HUES6 (cell line): Measurements from ENCODE around the gene EMC10.
"Not testable (repeated sequence)": the region's sequence is repeated elsewhere in the genome, so short reads cannot be mapped to it uniquely, and the experiment has no call there.

Experiments
- H3K27ac ChIP-seq: 2 replicates; pipeline ENCODE4 v1.7.0; 2013; ENCODE audit warnings: low read depth, mild to moderate bottlenecking, low read length, inconsistent platforms
- H3K27me3 ChIP-seq: 2 replicates; pipeline ENCODE4 v1.6.1; 2013; ENCODE audit warnings: low read length; ENCODE audit not compliant: control insufficient read depth, insufficient read depth
- H3K36me3 ChIP-seq: 2 replicates; pipeline ENCODE4 v1.6.1; 2013; ENCODE audit warnings: low read length; ENCODE audit not compliant: control insufficient read depth, insufficient read depth
- H3K4me1 ChIP-seq: 2 replicates; pipeline ENCODE4 v1.6.1; 2013; ENCODE audit warnings: low read length; ENCODE audit not compliant: control insufficient read depth, insufficient read depth
- H3K4me3 ChIP-seq: 2 replicates; pipeline ENCODE4 v1.5.1; 2013; ENCODE audit warnings: low read depth, low read length
- H3K9ac ChIP-seq: one replicate; pipeline ENCODE4 v1.6.1; 2013; ENCODE audit warnings: mild to moderate bottlenecking, low read length
- H3K9me3 ChIP-seq: 2 replicates; pipeline ENCODE4 v1.6.1; 2013; ENCODE audit warnings: low read depth, low read length; ENCODE audit not compliant: control insufficient read depth, insufficient read depth

The EMC10 gene

GRCh38 chr19:50517704-50518075 lies 41.4 kb downstream of the EMC10 start:
- Histone ChIP-seq H3K4me1 (peaks cover 7% of the 10 kb centered on the region; the same call in 1 of the 2 replicates), H3K9me3 (no peaks in the 10 kb centered on the region), H3K27ac (no peak overlapping the region), H3K36me3 (no peaks in the 10 kb centered on the region), H3K27me3 (peaks cover 8% of the 10 kb centered on the region), H3K4me3 (no peak overlapping the region), H3K9ac (no peak overlapping the region)

GRCh38 chr19:50518091-50519005 lies 42.0 kb downstream of the EMC10 start:
- no peaks in the 10 kb centered on the region for H3K36me3 ChIP-seq
- H3K4me1 ChIP-seq = peaks cover 7% of the 10 kb centered on the region; the same call in 1 of the 2 replicates
- no peak overlapping the region for H3K27ac ChIP-seq
- H3K4me3 ChIP-seq = no peak overlapping the region
- H3K9ac ChIP-seq = no peak overlapping the region
- no peaks in the 10 kb centered on the region for H3K9me3 ChIP-seq
- H3K27me3 ChIP-seq = peaks cover 8% of the 10 kb centered on the region

- H3K4me1 ChIP-seq = peaks cover 4% of the 10 kb centered on the region; the same call in 1 of the 2 replicates
- H3K36me3 ChIP-seq = no peaks in the 10 kb centered on the region
- H3K27me3 ChIP-seq = peaks cover 7% of the 10 kb centered on the region
- no peak overlapping the region for H3K9ac ChIP-seq
- no peaks in the 10 kb centered on the region for H3K9me3 ChIP-seq
- no peak overlapping the region for H3K4me3 ChIP-seq
- H3K27ac ChIP-seq = no peak overlapping the region
These were observed 42.8 kb downstream of the EMC10 start for GRCh38 chr19:50519006-50519575.

- no peaks in the 10 kb centered on the region for H3K4me1 ChIP-seq
- no peaks in the 10 kb centered on the region for H3K36me3 ChIP-seq
- H3K27me3 ChIP-seq = peaks cover 3% of the 10 kb centered on the region; the same call in 1 of the 2 replicates
- no peaks in the 10 kb centered on the region for H3K9me3 ChIP-seq
- no peak overlapping the region for H3K9ac ChIP-seq
- no peak overlapping the region for H3K27ac ChIP-seq
- no peak overlapping the region for H3K4me3 ChIP-seq
These were observed 44.6 kb downstream of the EMC10 start for GRCh38 chr19:50520822-50521465.

- no peak overlapping the region for H3K4me3 ChIP-seq
- no peaks in the 10 kb centered on the region for H3K27me3 ChIP-seq
- H3K36me3 ChIP-seq = no peaks in the 10 kb centered on the region
- H3K4me1 ChIP-seq = no peaks in the 10 kb centered on the region
- no peak overlapping the region for H3K27ac ChIP-seq
- H3K9ac ChIP-seq = no peak overlapping the region
- H3K9me3 ChIP-seq = no peaks in the 10 kb centered on the region
These were observed 46.6 kb downstream of the EMC10 start for GRCh38 chr19:50522881-50523280.

- H3K4me3 ChIP-seq, H3K27ac ChIP-seq, H3K4me1 ChIP-seq, H3K9ac ChIP-seq, H3K36me3 ChIP-seq, H3K27me3 ChIP-seq, H3K9me3 ChIP-seq: not testable (repeated sequence)
These were observed 51.7 kb downstream of the EMC10 start for GRCh38 chr19:50528052-50528451.

GRCh38 chr19:50531171-50531612 lies 54.9 kb downstream of the EMC10 start:
- H3K4me3 ChIP-seq = no peak overlapping the region

GRCh38 chr19:50532952-50533351 lies 56.6 kb downstream of the EMC10 start:
- Histone ChIP-seq H3K27me3 (no peaks in the 10 kb centered on the region), H3K4me3 (no peak overlapping the region)

More at GRCh38 chr19:50531171-50531612, 54.9 kb downstream of the EMC10 start:
- no peaks in the 10 kb centered on the region for H3K27me3 ChIP-seq
- no peak overlapping the region for H3K27ac ChIP-seq
- peaks cover 8% of the 10 kb centered on the region for H3K9me3 ChIP-seq
- no peak overlapping the region for H3K9ac ChIP-seq
- H3K4me1 ChIP-seq = 0 out of 2 replicates have a peak, but pooled peaks cover 5% of the 10 kb centered on the region
- no peaks in the 10 kb centered on the region for H3K36me3 ChIP-seq

GRCh38 chr19:50534478-50534877 lies 58.2 kb downstream of the EMC10 start:
- H3K27me3 ChIP-seq = no peaks in the 10 kb centered on the region
- no peaks in the 10 kb centered on the region for H3K36me3 ChIP-seq
- H3K27ac ChIP-seq = no peak overlapping the region
- H3K4me1 ChIP-seq = 0 out of 2 replicates have a peak, but pooled peaks cover 5% of the 10 kb centered on the region
- peaks cover 8% of the 10 kb centered on the region for H3K9me3 ChIP-seq
- H3K9ac ChIP-seq = no peak overlapping the region
- H3K4me3 ChIP-seq = no peak overlapping the region

More at GRCh38 chr19:50532952-50533351, 56.6 kb downstream of the EMC10 start:
- Histone ChIP-seq H3K36me3 (no peaks in the 10 kb centered on the region), H3K9ac (no peak overlapping the region), H3K9me3 (peaks cover 8% of the 10 kb centered on the region), H3K27ac (no peak overlapping the region), H3K4me1 (0 out of 2 replicates have a peak, but pooled peaks cover 5% of the 10 kb centered on the region)

GRCh38 chr19:50535672-50536187 lies 59.4 kb downstream of the EMC10 start:
- Histone ChIP-seq H3K4me3 (no peak overlapping the region), H3K36me3 (no peaks in the 10 kb centered on the region), H3K27me3 (no peaks in the 10 kb centered on the region), H3K9me3 (peaks cover 8% of the 10 kb centered on the region), H3K9ac (no peak overlapping the region), H3K27ac (no peak overlapping the region), H3K4me1 (0 out of 2 replicates have a peak, but pooled peaks cover 5% of the 10 kb centered on the region)
